NCI-H524 treated with DMSO at 0.1 percent for 48 hours (cell line): ENCODE results near the gene DDX52.

Experiments
- DNase-seq: peaks from one replicate; lab custom pipeline; 2025; lab: John Stamatoyannopoulos, UW

The DDX52 gene

GRCh38 chr17:37585066-37585465 is 58.2 kb downstream of the DDX52 start:
- no peak for DNase-seq

GRCh38 chr17:37576281-37576680 is 67.0 kb downstream of the DDX52 start:
- DNase-seq, result no peak

DNA sequence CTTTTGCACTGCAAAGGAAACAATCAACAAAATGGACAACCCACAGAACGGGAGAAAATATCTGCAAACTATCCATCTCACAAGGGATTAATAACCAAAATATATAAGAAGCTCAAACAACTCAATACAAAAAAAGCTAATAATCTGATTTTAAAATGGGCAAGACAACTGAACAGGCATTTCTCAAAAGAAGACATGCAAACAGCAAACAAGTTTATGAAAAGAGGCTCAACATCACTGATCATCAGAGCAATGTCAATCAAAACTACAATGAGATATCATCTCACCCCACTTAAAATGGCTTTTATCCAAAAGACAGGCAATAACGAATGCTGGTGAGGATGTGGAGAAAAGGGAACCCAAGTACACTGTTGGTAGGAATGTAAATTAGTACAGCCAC is 68.8 kb downstream of the DDX52 start:
- DNase-seq, result no peak

DNA sequence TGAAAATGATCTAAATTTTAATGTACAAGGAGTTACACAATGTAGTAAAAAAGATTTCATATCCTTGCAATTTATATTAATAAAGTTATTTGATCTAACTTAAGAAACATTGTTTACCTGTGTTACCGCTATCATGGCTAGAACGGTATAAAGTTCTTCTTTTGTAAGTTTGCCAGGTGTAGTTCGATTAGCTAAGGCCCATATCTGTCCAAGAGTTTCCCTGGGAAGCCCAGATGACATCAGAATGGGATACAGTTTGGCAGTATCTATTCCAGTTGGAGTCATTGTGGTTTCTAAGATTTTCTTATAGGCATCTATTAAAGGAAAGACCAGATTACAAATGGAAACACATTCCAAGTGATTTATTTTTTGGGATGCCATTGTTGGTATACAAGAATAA is 71.6 kb downstream of the DDX52 start:
- no peak for DNase-seq

- DNase-seq, result peak; percentile 41
These were observed 72.6 kb downstream of the DDX52 start for GRCh38 chr17:37570527-37571093.

DNA sequence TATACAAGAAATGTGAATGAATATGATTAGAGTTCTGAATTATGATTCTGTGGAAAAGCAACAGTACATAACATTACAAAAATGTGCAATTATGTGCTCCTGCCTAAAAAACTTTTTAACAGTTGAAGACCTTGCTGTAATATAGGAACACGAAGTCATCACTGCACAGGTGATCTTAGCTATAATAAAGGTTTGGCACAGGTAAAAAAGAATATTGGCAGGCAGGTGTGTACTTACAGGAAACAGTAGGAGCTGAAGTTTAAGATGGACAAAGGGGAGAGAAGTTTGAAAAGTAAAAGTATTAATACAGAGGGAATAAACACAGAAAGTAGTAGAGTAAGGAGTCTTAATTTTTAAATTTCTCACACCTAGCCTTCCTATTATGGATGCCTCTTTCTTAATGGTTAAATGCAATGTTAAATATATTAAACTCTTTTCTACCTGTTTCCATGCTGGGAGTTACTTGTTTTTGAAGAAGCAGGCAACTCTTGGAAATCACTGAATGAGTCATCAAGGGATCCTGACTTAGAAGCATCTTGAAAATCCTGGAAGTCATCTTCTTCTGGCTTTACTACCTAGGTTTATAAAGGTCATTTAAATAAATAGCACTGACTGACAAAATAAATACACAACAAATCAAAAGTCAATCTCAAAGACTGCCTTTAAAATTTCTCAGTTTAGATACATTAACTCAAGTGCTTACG is 74.7 kb downstream of the DDX52 start:
- no peak for DNase-seq

DNA sequence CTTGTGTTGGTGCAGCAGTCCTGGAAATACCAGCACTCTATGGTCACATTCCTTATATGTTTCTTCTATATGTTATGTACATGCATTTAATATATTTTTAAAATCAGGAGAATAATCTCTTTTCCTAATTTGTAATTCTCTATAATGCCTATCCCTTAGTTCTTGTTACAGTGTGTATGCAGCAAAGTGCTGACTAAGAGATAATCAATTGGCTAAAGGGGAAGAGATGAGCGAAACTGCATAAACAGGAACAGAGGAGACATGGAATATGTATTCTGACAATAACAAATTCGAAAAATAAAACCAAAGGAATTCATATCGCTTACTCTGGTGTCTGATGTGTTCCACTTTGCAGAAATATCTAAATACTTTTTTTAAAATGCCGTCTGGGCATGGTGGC is 75.7 kb downstream of the DDX52 start:
- no peak for DNase-seq

GRCh38 chr17:37567137-37567536 is 76.1 kb downstream of the DDX52 start:
- DNase-seq, result no peak

DNA sequence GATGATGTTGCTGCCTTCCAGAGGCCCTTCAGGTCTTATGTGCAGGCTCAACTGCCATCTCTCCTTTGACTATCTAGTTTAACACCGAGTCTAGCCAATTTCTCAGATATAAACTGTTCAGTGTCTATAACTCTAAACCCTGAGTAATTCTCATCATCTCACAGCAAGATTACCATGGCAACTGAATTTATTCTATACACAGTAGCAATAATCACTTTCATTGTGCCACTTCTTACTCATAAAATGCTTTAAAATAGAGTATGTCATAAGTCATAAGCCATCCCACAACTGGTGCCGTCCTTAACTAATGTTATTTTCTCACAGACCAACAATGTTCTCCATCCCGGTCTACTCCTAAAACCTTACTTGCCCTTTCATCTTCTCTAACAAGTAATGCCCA is 79.0 kb downstream of the DDX52 start:
- DNase-seq, result no peak

DNA sequence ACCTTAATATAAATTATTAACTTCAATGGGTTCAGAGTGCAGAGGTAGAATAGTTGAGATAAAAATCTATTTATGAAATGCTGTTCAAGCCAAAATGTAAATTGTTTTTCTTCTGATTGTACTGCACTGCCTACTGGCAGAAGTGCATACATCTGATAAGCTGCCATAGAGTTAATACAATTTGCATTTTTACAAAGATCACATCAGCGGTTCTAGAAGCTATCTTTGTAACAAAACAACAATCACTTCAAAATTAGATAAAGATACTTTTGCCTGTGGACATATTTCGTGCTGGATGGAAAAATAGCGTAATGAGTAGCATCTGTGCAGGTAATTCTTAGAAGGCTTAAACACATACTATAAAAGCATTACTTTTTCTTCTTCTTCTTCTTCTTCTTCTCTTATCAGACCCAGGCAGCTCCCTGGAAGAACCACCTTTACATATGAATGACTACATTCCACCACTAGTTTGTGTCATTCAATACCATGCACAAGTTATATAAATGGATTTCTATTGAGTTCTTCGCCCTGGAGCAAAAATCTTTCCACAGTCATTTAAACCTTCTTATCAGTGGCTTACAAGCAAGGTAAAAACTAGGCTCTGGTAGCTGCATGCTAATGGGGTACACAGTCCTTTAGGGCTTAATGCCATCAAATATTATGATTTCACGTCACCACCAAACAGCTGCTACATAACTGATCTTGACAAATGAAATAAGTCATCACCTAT is 81.1 kb downstream of the DDX52 start:
- DNase-seq, result no peak
